ENCODE measurements around the gene ADGRG3. TPM values are rescaled to one million over a fixed set of nuclear protein-coding genes. Genes with fewer than 3 reads are reported as not detected.
A peak's percentile ranks its signal among the peaks of the same experiment; 100 is the strongest.

ADGRG3 gene
- total RNA-seq, 1 donor from 2014 or later: 0.87 TPM

DNA sequence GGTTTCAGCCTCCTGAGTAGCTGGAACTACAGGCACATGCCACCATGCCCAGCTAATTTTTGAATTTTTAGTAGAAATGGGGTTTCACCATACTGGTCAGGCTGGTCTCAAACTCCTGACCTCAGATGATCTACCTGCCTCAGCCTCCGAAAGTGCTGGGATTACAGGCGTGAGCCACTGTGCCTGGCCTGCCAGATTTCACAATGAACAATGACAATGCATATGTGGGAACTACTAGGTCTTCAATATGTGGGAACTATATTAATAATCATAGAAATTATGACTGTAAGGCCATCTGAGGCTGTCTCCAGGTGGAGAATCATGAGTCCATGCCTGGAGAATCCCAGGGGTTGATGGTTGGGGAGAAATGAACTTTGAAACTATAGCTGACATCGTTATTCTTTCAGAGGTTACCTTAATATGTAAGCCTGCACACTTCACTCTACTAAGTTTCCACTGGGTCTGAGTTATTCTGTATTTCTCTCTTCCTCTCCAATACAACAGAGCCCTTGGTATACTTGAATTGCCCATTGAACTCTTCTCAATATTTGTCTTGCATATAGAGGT lies 19.3 kb downstream of the ADGRG3 start:
- ATAC-seq: no peak
- intact Hi-C loops (cut with DNase I): no loop called here
- DNase-seq (ENCODE audit: missing footprints): no peak

GRCh38 chr16:57688487-57688986 lies 20.4 kb downstream of the ADGRG3 start:
- ATAC-seq (no peak), DNase-seq (ENCODE audit: missing footprints) (no peak)
- intact Hi-C loops (cut with DNase I): no loop called here

DNA sequence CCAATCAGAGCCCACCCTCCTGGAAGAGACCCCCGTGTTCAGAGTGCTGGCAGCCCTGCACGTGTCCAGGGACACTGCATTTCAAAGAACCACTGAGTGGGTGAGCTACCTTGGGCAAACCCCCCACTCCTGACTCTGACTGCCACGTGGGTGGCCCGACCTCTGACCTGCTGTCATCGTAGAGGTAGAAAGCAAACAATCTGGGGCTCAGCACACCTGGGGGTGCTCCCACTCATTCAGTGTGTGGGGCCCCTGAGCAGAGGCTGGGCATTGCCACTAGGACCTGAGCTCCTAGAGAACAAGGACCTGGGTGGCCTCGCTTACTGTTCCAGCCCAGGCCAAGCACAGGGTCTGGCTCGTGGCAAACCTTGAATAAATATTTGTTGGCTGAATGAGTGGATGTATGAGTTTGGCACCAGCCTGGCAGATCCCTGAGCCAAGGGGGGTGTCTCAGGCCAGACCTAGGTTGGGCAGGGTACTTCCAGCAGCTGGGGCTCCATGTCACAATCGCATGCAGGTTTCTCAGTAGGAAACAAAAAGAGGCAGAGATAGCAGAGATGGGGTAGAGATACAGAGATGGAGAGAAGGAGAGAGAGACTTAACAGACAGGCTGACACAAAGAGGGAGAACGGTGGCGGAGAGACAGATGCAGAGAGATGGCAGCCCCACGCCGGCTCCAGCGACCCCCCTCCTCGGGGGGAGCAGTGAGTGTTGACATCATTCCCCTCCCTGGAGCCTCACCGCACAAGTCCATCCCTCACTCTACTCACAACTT lies 21.1 kb downstream of the ADGRG3 start:
- intact Hi-C loops (cut with DNase I): no loop called here
- no peak for ATAC-seq
- no peak for DNase-seq (ENCODE audit: missing footprints)

- no peak for DNase-seq (ENCODE audit: missing footprints)
- ATAC-seq: no peak
- intact Hi-C loops (cut with DNase I): no loop called here
Measured at GRCh38 chr16:57689762-57690558, 21.9 kb downstream of the ADGRG3 start.

DNA sequence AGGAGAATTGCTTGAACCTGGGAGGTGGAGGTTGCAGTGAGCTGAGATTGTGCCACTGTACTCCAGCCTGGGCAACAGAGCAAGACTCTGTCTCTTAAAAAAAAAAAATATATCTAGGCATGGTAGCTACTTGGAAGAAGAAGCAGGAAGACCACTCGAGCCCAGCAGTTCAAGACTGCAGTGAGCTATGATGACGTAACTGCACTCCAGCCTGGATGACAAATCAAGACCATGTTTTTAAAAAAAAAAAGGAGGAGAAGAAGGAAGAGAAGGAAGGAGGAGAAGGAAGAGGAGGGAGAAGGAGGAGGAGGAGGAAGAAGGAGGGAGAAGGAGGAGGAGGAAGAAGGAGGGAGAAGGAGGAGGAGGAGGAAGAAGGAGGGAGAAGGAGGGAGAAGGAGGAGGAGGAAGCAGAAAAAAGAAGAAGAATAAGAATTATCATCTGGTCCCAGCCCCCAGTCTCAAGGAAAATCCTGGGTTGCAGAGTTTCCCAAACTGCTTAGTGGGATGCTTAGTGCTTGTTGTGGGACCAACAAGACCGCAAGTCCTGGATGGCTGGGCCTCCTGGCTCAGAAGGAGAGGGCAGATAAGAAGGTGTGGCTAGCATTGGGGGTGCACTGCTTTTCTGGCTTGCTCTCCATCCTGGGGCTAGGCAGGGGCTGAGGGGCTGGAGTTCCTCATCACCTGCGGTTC lies 22.8 kb downstream of the ADGRG3 start:
- no peak for ATAC-seq
- intact Hi-C loops (cut with DNase I): no loop called here
- DNase-seq (ENCODE audit: missing footprints): no peak

DNA sequence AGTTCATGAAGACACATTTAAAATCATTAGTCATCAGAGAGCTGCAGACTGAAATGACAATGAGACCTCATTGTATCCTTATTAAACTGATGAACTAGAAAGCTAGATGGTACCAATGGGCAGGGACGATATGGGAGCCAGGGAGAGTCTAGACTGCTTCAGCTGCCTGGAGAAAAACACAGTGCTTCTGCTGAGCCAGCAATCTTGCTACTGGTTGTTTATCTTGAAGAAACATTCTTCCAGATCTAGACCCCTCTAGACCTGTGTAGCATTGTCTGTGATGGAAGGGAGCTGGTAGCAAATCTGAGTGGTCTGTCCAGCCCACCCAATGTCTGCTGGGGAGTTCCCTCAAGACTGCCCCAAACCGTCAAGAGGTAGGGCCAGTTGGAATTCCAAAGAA lies 24.5 kb downstream of the ADGRG3 start:
- intact Hi-C loops (cut with DNase I): no loop called here
- ATAC-seq: no peak

GRCh38 chr16:57693550-57693949 lies 25.4 kb downstream of the ADGRG3 start:
- intact Hi-C loops (cut with DNase I): no loop called here
- DNase-seq (ENCODE audit: missing footprints): no peak
- no peak for ATAC-seq

More for the DNA sequence above, 24.5 kb downstream of the ADGRG3 start:
- no peak for DNase-seq (ENCODE audit: missing footprints)

DNA sequence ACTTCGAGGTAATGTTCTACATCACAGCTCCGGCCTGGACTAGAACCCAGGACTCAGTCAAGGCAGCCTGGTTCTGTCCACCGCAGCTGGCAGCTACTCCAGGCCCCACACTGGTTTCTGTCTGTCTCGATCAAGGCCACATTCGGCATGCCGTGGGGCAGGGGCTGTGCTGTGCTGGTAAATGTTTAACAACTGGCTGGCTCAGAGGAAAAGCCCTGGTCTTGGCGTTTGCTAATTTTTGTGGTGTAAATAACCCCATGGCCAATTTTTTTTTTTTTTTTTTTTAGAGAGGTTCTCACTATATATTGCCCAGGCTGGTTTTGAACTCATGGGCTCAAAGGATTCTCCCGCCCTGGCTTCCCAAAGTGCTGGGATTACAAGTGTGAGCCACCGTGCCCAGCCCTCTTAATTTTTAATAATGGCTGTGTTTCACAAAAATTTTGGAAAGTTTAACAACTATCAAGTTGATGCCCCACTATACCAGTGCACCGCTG lies 26.2 kb downstream of the ADGRG3 start:
- intact Hi-C loops (cut with DNase I): no loop called here
- DNase-seq (ENCODE audit: missing footprints) (no peak), ATAC-seq (no peak)

DNA sequence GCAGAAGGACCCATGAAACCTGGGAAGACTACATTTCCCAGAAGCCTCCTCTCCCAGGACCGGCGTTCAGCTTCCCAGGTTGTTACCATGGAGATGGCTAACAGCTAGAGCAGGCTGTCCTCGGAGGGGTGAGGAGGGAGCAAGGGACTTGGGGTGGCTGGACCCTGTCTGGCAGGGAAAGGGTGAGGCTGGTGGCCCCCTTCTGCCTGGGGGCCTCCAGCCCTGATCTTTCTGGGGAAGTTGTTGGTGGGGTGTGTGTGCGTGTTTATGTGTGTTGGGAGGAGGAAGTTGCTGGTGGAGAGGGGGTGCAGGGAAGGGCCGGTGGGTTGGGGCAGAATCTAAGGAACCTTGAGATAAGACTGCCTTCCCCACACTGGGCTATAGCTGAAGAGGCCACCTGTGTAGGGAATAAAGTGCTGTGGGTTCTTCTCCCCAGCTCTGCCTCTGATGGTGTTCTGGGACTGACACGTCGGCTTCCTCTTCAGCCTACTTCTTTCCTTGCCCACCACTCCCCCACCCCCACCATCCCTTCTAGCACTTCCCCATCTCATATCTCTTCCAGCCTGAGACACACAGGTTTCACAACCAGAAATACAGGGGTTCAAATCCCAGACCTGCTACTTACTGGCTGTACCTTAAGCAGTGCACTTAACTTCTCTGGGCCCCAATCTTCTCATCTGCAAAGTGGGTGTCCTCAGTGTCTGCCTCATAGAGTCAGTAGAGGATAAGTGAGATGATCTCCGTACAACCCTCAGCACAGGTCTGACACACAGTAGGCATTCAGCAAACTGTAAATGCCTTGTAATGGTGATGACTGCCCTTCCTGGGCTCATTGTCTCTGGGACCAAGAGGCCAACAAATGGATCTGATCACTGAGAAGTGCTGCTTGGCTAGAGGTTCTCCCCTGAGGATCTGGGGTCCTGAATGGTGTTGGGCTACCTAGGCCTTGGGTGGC lies 26.9 kb downstream of the ADGRG3 start, which contains the start of gene DRC7:
Gene DRC7, plus strand, starts transcription at position 82 of the 955 bp plus-strand sequence. CDS start 3,144 bp downstream, outside the sequence.
- no peak for DNase-seq (ENCODE audit: missing footprints)
- intact Hi-C loops (cut with DNase I): no loop called here

GRCh38 chr16:57695680-57696069 lies 27.6 kb downstream of the ADGRG3 start:
- DNase-seq (ENCODE audit: missing footprints) (no peak), ATAC-seq (no peak)
- intact Hi-C loops (cut with DNase I): no loop called here

More for the DNA sequence above, 26.9 kb downstream of the ADGRG3 start, which contains the start of gene DRC7:
- peak; percentile 44 for ATAC-seq

- no peak for ATAC-seq
- intact Hi-C loops (cut with DNase I): no loop called here
- DNase-seq (ENCODE audit: missing footprints): no peak
Measured at GRCh38 chr16:57696240-57696639, 28.1 kb downstream of the ADGRG3 start.

DNA sequence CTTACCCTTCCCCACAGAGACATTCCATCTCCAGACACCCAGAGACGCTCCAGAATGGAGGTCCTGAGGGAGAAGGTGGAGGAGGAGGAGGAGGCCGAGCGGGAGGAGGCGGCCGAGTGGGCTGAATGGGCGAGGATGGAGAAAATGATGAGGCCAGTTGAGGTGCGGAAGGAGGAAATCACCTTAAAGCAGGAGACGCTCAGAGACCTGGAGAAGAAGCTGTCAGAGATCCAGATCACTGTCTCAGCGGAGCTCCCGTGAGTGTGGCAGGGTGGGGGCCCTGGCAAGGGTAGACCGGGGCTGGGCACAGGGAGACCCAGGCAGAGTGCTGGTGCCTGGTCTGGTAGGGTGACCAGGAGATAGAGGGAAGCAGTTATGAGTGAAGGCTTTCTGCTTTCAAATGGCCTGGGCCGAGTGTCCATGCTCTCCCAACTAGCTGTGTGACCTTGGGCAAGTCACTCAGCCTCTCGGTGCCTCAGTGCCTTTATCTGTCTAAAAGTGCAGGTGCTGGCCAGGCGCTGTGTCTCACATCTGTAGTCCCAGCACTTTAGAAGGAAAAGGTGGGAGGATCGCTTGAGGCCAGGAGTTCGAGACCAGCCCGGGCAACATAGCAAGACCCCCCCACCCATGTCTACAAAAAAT lies 29.9 kb downstream of the ADGRG3 start:
- DNase-seq (ENCODE audit: missing footprints): no peak
- intact Hi-C loops (cut with DNase I): no loop called here

DNA sequence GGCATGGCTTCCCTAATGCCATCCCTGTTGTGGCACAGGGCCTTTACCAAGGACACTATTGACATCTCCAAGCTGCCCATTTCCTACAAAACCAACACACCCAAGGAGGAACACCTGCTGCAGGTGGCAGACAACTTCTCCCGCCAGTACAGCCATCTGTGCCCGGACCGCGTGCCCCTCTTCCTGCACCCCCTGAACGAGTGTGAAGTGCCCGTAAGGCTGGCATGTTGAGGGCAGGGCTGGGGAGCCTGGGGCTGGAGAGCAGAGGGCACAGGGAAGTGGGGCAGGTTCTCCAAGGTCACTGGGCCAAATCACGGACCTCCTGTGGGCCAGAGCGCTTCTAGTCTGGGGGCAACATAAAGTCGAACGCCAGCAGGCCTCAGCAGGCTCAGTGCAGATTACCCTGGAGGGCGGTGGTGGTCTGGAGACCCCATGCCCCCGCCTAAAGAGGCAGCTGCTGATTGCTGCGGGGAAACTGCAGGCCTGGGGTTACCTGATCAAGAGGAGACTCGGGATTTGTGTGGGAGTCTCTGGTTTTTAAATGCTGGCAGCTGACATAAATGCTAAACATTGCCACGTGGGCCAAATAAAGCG lies 30.8 kb downstream of the ADGRG3 start:
- ATAC-seq: no peak
- no peak for DNase-seq (ENCODE audit: missing footprints)
- intact Hi-C loops (cut with DNase I): no loop called here

More for the DNA sequence above, 29.9 kb downstream of the ADGRG3 start:
- ATAC-seq: no peak

DNA sequence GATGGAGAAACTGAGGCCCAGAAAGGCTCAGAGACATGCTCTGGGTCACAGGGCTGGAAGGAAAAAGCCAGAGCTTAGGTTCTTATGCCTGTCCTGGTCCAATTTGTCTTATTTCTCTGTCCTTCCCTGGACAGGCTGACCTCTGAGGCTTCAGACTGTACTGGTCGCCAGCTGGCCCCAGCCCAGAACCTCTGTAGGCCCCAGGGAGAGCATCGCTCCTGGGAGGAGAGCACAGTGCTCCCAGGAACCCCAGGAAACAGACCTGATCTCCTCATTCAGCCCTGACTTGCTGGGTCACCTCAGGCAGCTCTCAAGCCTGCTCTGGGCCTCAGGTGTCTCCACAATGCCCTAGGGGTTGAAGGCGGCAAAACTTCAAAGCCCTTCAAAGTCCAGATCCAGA lies 31.4 kb downstream of the ADGRG3 start:
- DNase-seq (ENCODE audit: missing footprints) (no peak), ATAC-seq (no peak)
- intact Hi-C loops (cut with DNase I): no loop called here

GRCh38 chr16:57699899-57700298 lies 31.8 kb downstream of the ADGRG3 start:
- ATAC-seq: no peak
- intact Hi-C loops (cut with DNase I): no loop called here
- DNase-seq (ENCODE audit: missing footprints): no peak

DNA sequence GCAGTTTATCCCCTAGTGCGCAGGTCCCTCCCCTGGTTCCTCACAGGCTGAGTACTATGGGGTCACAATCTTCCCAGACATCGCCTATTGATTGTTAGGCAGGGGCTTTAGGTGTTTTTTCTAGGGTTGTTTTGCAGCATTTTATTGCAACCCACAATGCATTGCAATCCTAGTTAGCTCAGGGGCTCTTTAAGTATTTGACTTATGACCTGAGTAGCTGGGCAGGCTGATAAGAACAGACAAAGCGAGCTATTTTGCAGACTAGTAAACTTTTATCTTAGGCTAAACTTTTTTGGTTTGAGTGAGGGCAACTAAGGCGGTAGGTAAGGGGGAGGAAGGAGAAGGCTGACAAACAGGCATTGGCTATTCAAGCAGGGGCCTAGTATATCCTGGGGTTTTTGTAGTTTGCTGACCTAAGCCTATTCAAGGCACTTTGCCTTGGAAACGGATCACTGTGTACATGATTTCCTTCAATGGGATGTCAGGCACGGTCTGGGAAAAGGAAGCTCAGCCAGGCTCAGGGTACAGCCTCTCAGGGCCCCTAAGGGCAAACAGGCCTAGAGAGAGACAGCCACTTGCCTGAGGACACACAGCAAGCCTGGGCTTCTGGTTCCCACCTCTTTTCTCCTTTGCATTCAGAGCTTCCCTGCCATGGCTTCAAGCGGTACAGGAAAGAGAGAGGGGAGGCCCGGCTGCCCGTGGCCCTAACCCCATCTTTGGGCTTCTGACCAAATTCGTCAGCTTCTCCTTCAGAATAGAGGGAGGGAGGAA lies 32.9 kb downstream of the ADGRG3 start:
- no peak for ATAC-seq
- intact Hi-C loops (cut with DNase I): no loop called here
- no peak for DNase-seq (ENCODE audit: missing footprints)

Data from Right ventricle myocardium inferior (tissue), 1 donor.